Activated CD8-positive, alpha-beta memory T cell treated with anti-CD3 and anti-CD28 coated beads for 48 hours (primary cell): Measurements from ENCODE around the gene PHACTR1.

Experiments
- DNase-seq, 3 experiments: peaks; one replicate each; pipeline ENCODE4 v3.0.0-alpha.2; 2020; ENCODE audit warnings: low read depth in 2 of 3, low spot score in 2 of 3

Gene PHACTR1

GRCh38 chr6:12802440-12802839 is 85.9 kb downstream of the PHACTR1 start:
- DNase-seq, result no peak

GRCh38 chr6:12803486-12803885 is 86.9 kb downstream of the PHACTR1 start:
- DNase-seq, result no peak

GRCh38 chr6:12804952-12805645 is 88.5 kb downstream of the PHACTR1 start:
- DNase-seq, result no peak

- DNase-seq, result no peak
Observed at GRCh38 chr6:12806136-12806535, 89.6 kb downstream of the PHACTR1 start.

GRCh38 chr6:12806796-12807195 is 90.2 kb downstream of the PHACTR1 start:
- no peak for DNase-seq

GRCh38 chr6:12811519-12811918 is 95.0 kb downstream of the PHACTR1 start:
- no peak for DNase-seq

GRCh38 chr6:12813321-12813720 is 96.8 kb downstream of the PHACTR1 start:
- DNase-seq, result no peak

GRCh38 chr6:12814015-12814414 is 97.4 kb downstream of the PHACTR1 start:
- no peak for DNase-seq

- no peak for DNase-seq
Observed at GRCh38 chr6:12815089-12815488, 98.5 kb downstream of the PHACTR1 start.

- DNase-seq, result no peak
Observed at GRCh38 chr6:12815884-12816600, 99.5 kb downstream of the PHACTR1 start.

- no peak for DNase-seq
Observed at GRCh38 chr6:12818324-12818723, 101.8 kb downstream of the PHACTR1 start.

GRCh38 chr6:12823847-12824246 is 107.3 kb downstream of the PHACTR1 start:
- DNase-seq, result no peak

GRCh38 chr6:12826584-12826983 is 110.0 kb downstream of the PHACTR1 start:
- no peak for DNase-seq

- DNase-seq, result no peak
Observed at GRCh38 chr6:12827921-12828320, 111.4 kb downstream of the PHACTR1 start.

- DNase-seq, result no peak
Observed at GRCh38 chr6:12832226-12832735, 115.7 kb downstream of the PHACTR1 start.

- no peak for DNase-seq
Observed at GRCh38 chr6:12836009-12836408, 119.4 kb downstream of the PHACTR1 start.

GRCh38 chr6:12841619-12842018 is 125.1 kb downstream of the PHACTR1 start:
- DNase-seq, result no peak

- no peak for DNase-seq
Observed at GRCh38 chr6:12842114-12842513, 125.5 kb downstream of the PHACTR1 start.

- no peak for DNase-seq
Observed at GRCh38 chr6:12842658-12843057, 126.1 kb downstream of the PHACTR1 start.

- no peak for DNase-seq
Observed at GRCh38 chr6:12844284-12845223, 128.0 kb downstream of the PHACTR1 start.

GRCh38 chr6:12845224-12846004 is 128.8 kb downstream of the PHACTR1 start:
- no peak for DNase-seq
